NCI-H748 (cell line): ENCODE results near the gene SLC4A1.

Source experiments
- DNase-seq: peaks from one replicate; lab custom pipeline; 2025; ENCODE audit not compliant: unreplicated experiment; lab: John Stamatoyannopoulos, UW

SLC4A1 gene

DNA sequence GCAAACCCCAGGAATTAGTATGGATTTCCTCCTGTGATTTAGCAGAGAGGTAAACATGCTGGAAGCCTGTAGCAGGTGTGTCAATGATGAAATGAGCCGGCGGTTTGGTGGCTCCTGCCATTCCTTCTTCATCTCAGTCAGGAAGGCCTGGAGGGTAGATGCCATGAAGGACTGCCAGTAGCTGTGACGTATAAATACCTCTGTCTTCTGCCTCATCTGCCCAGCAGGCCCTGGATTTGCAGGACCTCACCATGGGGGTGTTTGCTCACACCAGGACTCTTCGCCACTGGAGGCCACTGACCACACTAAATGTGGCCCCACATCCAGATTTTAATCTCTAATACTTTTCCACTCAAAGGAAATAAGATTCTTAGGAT lies 16.1 kb upstream of the SLC4A1 start:
- no peak for DNase-seq

DNA sequence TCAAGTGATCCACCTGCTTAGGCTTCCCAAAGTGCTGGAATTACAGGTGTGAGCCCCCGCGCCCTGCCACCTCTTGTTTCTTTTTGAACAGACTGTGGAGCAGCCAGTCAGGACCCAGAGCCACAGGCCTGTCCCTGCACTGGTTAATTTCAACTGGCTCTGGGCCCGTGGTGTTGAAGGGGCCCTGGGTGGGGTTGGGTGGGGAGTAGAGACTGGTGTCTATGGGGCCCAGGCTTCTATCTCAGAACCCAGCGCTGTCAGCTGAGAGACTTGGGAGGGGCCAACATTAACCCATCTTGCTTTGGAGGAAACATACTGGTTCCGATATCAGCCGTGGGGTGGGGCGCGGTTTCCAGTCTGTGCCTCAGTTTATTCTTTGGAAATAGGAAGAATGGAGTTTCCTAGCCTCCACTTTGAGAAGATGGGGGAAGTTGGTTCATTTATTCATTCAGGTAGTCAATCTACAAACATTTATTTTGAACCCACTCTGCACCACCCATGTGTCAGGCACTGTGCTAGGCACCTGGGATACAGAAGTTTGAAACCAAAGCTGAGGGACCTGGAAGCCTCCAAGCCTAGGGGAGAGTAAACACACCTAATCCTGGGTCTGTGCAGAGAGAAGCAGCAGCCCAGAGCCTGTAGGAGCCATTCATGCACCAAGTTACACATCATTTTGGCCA lies 15.5 kb upstream of the SLC4A1 start:
- DNase-seq: no peak

DNA sequence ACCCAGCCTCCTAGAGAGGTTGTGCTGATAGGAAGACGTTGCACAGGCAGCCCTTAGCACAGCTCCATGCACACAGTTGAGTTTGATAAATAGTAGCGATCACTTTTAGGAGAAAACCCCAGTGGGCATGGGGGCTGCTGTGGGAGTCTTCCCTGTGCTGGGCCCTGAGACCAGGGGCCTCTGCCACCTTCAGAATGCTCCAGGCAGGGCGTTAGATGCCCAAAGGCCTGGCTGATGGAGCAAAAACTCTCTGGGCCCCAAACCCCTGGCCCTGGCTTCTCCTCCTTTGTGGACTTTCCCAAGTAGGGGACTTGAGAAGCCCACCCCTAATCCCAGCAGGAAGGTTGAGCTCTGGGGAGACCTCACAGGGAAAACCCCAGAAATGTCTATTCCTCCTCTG lies 14.3 kb upstream of the SLC4A1 start:
- DNase-seq: no peak

DNA sequence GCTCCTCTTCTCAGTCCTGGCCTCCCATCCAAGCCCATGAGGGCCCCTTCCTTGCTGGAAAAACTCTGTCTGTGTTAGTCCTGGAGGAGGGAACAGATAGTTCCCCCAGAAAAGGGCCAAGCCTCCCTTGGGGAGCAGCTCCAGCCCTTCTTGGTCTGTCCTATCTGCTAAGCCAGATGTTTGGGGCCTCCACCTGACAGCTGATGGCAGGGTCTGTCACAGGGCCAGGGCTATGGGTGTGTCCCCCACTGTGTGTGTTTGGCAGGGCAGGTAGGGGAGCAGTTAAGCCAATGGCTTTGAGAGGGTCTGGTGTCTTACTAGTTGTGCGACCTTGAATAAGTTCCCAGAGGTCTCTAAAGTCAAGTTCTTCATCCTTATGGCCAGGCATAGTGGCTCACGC lies 13.6 kb upstream of the SLC4A1 start:
- DNase-seq: no peak

DNA sequence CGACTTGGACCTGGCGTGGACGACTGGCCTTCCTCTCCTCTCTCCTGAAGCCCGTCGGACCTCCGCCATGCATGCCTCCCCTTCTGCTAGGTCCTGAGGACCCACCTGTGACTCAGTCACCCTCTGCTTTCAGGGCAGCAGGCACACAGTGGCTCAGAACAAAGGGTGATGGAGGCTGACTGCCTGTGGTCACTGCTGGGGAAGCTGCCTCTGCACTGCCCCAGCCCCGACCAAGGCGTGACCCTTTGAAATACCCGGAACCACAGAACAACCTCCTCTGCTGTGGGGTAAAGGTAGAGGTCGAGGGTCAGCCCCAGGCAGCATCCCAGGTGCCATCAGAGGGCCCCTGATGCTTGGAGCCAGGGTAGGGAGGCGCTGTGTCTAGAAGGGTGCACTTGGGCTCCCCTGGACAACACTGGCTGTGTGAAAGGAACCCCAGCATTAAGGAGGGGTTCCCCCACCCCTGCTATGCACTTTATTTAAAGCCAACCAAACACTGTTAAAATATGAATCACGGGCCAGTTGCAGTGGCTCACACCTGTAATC lies 12.5 kb upstream of the SLC4A1 start:
- DNase-seq: no peak

DNA sequence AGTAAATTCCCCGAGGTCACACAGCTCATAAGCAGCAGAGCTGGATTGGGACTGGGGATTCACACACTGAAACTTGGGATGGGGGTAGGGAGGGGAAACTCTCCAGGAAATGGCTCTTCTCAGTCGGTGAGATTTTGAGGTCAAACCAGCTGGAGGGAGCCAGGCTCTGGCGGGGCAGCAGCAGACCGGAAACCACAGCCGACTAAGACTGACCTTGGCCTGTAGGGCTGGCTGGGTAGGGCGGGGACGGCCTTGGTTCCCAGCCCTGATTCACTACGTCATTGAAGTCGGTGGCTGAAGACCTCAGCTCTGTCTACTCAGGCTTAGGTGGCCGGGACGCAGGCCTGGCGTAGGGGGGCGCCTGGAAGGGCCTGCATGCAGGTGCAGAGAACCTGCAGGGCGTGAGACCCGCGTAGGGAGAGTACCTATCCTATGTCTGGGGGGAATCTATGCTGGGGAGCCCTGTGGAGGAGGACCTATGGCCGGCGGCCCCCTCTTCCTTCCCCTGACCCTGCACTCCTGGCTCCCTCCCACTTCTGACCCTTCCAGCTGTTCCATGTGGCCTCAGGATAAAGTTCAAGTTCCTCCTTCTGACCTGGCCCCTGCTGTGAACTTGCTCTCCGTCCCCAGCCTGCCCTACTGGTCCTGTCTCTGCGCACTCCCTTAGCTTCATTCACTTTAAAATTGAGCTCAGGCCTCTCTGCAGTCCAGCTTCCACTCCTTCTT lies 11.9 kb upstream of the SLC4A1 start:
- DNase-seq: no peak

DNA sequence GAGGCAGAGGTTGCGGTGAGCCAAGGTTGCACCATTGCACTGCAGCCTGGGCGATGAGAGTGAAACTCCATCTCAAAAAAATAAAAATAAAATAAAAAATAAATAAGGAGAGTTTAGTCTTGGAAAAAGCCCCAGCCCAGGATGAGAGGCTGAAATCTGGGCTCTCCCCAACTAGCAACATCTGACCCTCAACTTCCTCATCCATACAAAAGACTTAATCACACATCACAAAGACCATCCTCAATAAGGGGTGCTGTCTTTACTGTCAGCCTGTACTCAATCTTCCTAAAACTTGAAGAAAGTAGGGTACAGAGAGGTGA lies 11.4 kb upstream of the SLC4A1 start:
- DNase-seq: no peak

DNA sequence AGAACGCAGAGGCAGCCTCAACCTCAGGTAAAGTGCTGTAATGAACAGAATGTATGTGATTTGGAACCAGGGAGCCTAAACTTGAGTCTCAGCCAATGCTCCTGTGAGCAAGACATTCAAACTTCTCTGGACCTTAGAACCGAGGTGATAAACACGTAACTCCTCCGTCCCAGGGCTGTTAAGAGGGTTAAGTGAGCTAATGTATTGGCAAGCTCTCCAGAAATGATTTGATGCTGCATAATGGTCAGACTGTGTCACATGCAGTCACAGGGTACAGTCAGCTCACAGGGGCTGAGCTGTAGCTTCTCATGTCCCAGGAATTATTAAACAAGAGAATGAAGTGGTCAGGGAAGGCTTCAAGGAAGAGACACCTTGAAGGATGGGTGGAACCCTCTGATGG lies 10.0 kb upstream of the SLC4A1 start:
- no peak for DNase-seq

DNA sequence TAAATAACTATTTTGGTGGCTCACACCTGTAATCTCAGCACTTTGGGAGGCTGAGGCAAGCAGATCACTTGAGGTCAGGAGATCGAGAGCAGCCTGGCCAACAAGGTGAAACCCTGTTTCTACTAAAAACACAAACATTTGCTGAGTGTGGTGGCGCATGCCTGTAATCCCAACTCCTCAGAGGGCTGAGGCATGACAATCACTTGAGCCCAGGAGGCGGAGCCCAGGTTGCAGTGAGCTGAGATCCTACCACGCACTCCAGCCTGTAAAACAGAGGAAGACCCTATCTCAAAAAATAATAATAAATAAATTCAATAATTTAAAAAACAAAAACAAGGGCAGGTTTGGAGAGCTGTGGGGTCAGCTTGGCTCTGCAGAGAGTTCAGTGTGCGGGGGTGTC lies 5.7 kb upstream of the SLC4A1 start:
- no peak for DNase-seq

DNA sequence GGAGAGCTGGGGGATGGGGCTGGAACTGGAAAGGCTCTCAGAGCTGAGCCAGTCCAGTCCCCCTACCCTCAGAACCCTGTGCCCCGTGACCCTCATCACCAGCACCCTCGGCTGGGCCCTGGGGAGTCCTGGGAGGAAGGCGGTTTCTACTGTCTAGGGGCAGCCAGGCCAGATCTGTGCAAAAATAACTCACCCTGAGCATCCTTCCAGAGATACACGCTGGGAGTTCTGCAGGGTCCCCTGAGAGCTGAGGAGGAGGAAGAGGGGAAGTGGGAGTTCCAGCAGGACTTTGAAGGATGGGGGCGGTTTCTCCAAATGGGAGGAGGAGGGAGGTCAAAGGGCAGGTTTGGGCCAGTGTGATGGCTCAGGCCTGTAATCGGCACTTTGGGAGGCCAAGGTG lies 5.0 kb upstream of the SLC4A1 start:
- DNase-seq: no peak

DNA sequence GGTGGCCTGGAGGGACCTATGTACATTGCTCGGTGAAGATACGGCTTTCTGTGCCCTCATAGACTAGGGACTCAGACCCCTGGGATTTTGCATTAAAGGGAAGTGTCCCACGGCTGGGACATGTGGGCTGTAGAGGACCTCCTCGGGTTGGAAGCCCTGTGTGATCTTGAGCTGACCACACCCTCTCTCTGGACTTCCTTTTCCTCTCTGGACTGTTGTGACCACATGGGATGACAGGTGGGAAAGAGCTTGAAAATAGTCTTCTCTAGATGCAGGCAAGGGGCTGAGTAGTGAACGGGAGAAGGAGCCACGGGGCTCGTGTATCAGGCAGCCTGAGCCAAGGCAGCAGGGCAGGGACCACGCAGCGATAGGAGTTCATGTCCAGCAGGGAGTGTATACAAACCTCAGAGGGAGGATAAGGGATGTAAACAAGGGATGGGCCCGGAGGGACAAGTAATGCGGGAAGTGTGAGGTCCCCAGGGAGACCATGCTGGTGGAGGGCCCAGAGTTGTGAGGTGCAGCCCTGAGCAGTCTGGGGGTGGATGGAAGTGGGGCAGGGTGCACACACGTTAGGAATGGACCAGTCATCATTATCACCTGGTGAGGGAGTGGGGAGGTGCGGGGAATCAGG lies 4.5 kb upstream of the SLC4A1 start:
- no peak for DNase-seq

DNA sequence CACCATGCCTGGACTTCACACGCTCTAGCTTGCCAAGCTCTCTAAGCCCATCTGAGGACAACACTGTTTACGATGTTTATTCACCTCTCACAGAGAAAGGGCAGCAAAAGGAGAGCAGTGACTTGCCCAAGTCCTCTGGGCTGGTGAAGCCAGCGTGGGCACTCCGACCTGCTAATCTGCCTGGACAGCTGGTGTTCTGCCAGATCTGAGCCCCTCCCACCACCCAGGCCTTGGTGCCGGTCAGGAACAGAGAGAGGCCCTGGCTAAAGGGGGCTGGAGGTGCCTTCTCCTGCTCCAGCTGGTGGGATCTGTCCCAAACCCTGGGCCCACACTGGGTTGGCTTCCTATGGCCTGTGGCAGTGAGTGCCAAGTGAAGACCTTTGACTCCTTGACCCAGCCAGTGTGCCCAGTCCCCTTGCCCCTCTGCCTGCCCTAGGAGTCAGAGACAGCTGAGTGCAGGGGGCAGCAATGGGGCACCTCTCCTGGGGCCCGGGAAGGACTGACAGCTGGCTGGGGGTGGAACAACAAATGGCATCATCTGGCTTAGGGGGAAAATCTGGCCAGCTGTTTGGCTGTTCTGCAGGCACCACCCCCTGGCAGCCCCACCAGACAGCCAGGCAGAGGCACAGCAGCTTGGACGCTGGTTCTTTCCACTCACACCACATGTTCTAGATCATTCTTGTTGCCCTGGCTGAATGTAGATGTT lies 1.8 kb upstream of the SLC4A1 start:
- DNase-seq: no peak

DNA sequence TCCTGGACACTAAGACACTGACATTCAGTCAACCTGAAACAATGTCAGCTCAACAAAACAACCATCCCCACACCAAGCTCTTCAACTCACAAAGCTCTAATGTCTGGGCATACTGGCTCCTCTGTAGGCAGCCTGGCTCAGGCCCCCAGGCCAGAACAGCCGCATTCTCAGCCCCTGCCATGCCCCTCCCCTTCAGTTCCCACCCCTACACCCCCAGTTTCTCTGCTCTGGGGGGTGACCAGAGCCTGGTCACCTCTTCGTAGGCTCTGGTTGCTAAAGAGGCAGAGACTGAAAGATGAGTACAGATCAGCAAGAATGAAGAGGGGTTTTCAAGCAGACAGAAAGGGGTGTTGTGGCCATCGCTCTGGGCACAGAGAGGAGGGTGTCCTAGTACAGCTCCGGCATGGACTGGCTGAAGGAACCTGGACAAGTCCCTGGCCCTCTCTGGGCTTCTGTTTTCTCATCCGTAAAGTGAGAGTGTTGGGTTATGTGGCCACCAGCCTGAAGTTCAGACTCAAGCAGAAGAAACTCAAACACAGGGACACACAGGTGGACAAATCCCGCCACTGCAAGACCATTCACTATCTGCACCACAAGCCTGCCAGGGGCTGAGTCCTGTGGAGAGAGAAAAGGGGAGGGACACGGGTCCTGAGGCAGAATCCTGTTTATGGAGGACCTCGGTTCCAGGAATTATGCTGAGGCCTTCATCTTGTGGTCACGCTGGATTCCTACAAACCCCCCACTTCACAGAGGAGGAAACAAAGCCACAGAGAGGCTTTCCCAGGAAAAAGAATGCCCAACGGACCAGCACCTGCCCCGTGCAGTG lies 987 bp upstream of the SLC4A1 start:
- DNase-seq: no peak

DNA sequence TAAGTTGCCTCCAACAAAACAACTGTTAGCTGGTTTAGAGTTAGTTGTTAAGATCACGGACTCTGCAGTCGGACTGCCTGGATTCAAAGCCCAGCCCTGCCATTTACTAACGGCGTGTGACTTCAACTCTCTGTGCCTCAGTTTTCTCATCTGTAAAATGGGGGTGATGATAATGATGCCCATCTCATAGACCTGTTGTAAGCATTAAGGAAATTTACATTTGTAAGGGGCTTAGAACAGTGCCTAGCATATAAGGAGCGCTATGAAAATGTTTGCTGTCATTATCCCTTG lies 825 bp downstream of the SLC4A1 start:
- no peak for DNase-seq

DNA sequence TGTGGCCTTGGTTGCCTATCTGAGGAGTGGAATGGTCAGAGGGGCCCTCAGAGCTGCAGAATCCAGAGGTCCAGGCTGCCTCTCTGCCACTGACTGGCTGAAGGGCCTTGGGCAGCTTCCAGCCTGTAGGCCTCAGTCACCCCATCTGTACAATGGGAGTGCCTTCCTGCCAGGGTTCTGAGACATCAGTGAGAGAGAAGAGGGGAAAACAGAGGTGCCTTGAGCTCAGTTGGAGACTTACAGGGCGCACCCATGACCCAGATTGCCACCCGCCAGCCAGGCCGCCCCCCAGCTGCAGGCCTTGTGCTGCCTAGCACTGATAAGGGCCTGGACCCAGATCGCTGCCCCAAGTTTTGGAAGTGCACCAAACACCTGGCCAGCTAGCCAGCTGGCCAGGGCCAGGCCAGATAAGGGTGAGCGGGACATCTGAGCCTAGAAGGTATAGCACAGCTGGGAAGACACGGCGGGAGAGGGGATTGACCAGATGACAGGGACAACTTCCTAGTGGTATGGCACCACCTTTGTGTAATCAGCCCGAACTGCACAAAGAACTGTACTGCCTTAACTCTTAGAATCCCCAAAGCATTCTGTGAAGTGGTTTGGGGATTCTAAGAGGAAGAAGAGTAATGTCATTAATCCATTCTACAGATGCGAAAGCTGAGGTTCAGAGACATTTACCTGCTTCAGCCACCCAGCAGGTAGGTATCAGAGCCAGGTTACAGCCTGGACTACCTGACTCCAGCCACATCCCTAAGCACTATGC lies 1.4 kb downstream of the SLC4A1 start:
- DNase-seq: no peak

DNA sequence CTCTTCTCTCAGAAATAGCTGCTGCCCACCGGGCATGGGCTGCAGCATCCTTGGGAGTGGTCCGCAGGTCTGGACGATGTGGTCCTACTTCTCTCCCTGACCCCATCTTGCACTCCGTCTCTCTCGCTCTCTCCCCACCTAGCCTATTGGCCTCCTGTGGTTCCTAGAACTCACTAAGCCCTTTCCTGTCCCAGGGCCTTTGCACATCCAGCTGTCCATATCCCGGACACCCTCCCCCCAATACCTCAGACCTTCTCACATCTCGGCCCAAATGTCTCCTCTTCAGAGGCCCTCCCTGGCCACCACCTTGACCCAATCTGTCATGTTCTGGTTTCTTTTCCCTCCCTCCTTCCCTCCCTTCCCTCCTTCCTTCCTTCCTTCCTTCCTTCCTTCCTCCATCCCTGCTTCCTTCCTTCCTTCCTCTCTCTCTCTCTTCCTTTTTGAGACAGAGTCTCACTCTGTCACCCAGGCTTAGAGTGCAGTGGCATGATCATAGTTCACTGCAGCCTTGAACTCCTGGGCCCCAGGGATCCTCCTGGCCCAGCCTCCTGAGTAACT lies 4.5 kb downstream of the SLC4A1 start:
- no peak for DNase-seq

DNA sequence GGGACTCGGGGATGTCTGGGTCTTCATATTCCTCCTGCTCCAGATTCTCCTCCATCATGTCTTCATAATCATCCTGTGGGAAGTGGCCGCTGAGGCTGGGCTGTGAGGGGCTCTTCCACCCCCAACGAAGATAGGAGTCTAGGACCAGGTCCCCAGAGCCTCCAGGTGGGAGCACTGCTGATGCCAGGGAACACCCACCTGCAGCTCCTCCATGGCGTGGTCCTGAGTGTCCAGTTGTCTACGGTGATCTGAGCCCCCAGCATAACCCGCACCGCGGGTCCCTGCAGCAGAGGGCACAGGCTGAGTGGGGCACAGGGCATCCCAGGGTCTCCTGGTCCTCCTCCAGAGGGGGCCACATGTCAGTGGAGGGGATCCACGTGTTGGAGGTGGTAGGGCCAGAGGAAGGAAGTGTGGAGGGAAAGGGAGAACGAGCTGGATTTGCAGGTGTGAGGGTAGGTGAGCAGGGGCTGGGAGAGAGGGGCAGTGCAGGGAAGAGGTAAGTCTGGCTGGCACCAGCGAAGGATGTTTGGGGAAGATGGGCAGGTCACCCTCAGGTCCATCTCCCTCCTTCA lies 5.2 kb downstream of the SLC4A1 start:
- no peak for DNase-seq

DNA sequence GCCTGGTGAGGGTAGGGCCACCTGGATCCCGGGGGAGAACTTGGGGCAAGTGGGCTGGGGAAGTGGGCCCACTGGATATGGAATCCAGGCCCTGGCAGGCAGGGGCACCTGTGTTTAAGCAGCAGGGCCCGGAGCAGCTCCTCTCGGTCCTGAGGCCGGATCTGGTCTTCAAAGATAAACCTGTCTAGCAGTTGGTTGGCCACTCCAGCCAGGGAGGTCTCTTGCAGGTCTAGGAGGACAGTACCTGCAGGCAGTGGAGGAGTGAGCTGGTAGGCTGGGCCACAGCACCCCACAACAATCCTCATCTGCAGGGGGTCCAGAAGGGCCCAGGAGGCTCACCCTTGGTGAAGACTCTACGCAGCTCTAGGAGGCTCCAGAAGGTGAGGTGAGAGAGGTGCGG lies 7.6 kb downstream of the SLC4A1 start:
- no peak for DNase-seq

DNA sequence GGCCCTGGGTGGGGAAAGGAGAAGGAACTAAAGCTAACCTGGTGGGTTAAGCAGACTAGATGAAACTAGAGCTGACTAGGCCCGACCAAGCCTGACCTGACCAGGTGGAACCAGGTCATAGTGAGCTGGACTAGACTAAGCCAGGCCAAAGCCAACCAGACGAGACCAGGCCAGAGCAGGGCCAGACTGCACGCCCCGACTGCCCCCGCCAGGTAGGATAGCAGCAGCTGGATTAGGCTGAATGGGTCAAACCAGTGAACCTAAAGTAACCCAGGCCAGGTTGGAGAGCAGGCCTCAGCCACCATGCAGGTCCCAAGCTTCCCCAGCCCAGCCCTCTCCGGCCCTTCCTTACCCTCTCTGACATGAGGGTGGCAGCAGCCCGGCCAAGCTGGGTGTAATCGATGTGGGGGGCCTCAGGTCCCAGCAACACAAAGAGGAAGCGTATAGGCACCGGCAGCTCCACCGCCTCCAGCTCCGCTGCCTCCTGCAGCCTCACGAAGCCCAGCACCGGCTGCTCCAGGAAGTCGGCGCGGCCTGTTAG lies 9.1 kb downstream of the SLC4A1 start:
- no peak for DNase-seq
